Breast epithelium (tissue), 3 donors: ENCODE results near the gene LRP1.

ENCODE experiments used
- CTCF ChIP-seq, 3 donors: fragments of 450-650 bp; IDR thresholded peaks; one replicate each; pipeline ENCODE4 v1.5.1; 2016 to 2017; ENCODE audit warnings: antibody characterized with exemption in 3 of 3, mild to moderate bottlenecking in 3 of 3, moderate library complexity in 3 of 3
- POLR2A ChIP-seq: fragments of 450-650 bp; IDR thresholded peaks from one replicate; pipeline ENCODE4 v1.6.1; 2016; ENCODE audit warnings: antibody characterized with exemption, mild to moderate bottlenecking, moderate library complexity
- POLR2AphosphoS5 ChIP-seq, 3 donors: sonication (generic); formaldehyde crosslinking; IDR thresholded peaks; one replicate each; pipeline ENCODE4 v1.6.1; 2017; ENCODE audit warnings: antibody characterized with exemption in 3 of 3

GRCh38 chr12:57104292-57104910 lies 23.9 kb upstream of the LRP1 start:
- TF ChIP-seq CTCF (IDR thresholded peaks at IDR 0.05) (no peak), POLR2AphosphoS5 (IDR thresholded peaks at IDR 0.05) (no peak), POLR2A (no peak)
